Pericardium fibroblast (primary cell): Measurements from ENCODE around the gene SPTLC3. TPM values are rescaled to one million over a fixed set of nuclear protein-coding genes. Genes with fewer than 3 reads are reported as not detected.

Source experiments
- total RNA-seq: library from RNA; depleted of rRNA; stranded (reverse); fragments of >200 nt; gene quantifications from 2 replicates; pipeline ENCODE4 v1.2.3, GENCODE V29; 2015

The SPTLC3 gene
- 2.1 and 5.0 TPM in 2 replicates for total RNA-seq

GRCh38 chr20:13008761-13009681 lies at the start of gene SPTLC3:
Gene SPTLC3, plus strand, starts transcription at chr20:13008972. Its CDS starts 296 bp downstream, at chr20:13009268.

Other genes with a start within 250 kb of the SPTLC3 start
- gene ISM1, start 212.3 kb downstream of the SPTLC3 start, total RNA-seq = 0.82 TPM in 1 of 2 replicates, not detected in the other